Inferior parietal cortex (tissue), 1 donor: ENCODE data around the gene S100A12.

Experiments
- DNase-seq: peaks from one replicate; pipeline ENCODE4 v3.0.0-alpha.2; 2016; ENCODE audit errors: extremely low spot score

The S100A12 gene

DNA sequence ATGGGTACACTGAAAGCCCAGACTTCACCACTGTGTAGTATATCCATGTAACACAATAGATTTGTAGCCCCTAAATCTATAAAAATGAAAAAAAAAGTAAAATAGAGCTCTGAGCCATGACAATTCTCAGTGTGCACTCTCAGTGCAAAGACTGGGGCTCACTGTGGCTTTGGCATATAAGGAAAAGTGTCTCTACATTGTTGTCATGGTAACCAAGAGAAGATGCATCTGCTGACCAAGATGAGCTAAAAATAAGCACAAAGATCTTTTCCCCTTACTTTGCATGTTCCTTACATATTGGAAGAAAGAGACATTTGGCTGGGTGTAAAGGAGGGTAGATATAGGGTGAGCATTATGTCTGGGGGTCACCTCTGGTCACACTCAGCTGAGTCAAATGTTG, 38.8 kb downstream of the S100A12 start:
- peak; percentile 53 for DNase-seq

DNA sequence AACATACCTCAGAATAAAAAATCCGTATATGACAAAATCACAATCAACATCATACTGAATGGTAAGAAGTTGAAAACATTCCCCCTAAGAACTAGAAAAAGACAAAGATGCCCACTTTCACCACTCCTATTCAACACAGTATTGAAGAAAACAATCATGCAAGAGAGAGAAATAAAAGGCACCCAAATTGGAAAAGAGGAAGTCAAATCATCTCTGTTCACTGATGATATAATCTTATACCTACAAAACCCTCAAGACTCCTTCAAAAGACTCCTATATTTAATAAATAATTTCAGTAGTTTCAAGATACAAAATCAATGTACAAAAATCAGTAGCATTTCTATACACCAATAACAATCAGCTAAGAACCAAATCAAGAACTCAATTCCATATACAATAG, 41.5 kb downstream of the S100A12 start:
- DNase-seq = no peak

DNA sequence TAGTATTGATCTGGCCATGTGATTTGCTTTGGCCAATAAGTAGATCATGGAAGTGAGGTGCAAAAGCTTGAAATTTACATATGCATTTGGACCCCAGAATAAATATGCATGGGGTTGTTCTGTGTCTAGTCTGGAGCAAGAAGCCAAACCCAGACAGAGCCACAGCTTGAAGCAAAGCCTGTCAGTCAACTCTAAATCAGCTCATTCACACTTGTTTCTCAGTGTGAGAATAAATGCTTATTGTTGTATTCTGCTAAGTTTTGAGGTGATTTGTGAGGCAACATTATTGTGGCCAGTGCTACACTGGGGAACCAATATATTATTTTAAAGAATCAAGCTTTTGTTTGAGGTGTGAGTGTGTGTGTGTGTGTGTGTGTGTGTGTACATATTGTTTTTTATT, 50.5 kb downstream of the S100A12 start:
- DNase-seq = peak; percentile 11
